ENCODE results near the gene OSR1.

DNA sequence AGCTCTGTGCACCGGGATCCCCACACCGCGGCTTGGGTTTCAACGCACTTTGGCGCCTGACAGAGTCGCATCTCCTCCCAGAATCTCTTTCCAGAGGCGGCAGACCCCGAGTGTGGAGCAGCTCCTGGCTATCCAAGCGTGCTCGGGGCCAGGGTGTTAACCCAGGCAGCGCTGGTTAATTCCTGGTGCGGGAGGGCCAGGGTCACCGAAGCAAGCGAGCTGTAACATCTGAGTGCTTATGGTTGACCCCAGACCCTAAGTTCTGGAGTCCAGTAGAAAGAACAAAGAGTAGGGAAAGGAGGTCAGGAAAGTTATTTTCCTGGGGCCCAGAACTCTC lies 566 bp upstream of the OSR1 start:
- TF ChIP-seq, protein P1, sequence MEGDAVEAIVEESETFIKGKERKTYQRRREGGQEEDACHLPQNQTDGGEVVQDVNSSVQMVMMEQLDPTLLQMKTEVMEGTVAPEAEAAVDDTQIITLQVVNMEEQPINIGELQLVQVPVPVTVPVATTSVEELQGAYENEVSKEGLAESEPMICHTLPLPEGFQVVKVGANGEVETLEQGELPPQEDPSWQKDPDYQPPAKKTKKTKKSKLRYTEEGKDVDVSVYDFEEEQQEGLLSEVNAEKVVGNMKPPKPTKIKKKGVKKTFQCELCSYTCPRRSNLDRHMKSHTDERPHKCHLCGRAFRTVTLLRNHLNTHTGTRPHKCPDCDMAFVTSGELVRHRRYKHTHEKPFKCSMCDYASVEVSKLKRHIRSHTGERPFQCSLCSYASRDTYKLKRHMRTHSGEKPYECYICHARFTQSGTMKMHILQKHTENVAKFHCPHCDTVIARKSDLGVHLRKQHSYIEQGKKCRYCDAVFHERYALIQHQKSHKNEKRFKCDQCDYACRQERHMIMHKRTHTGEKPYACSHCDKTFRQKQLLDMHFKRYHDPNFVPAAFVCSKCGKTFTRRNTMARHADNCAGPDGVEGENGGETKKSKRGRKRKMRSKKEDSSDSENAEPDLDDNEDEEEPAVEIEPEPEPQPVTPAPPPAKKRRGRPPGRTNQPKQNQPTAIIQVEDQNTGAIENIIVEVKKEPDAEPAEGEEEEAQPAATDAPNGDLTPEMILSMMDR (conservative IDR thresholded peaks at IDR 0.05 in 1 of 2, IDR thresholded peaks at IDR 0.05 in 1 of 2; ENCODE audit: low read depth in 1 of 2, low read length in 2 of 2): no peak
- no peak for TF ChIP-seq EZH2 (IDR thresholded peaks at IDR 0.05; ENCODE audit: low read length, missing control alignments)
